GM21737 (cell line): ENCODE data around the gene EPHA6.

Experiments used
- ATAC-seq: cut with Tn5 transposase; IDR thresholded peaks from one replicate; pipeline ENCODE4 v1.9.1; 2021; ENCODE audit warnings: mild to moderate bottlenecking, moderate library complexity; ENCODE audit not compliant: unreplicated experiment

EPHA6 gene

DNA sequence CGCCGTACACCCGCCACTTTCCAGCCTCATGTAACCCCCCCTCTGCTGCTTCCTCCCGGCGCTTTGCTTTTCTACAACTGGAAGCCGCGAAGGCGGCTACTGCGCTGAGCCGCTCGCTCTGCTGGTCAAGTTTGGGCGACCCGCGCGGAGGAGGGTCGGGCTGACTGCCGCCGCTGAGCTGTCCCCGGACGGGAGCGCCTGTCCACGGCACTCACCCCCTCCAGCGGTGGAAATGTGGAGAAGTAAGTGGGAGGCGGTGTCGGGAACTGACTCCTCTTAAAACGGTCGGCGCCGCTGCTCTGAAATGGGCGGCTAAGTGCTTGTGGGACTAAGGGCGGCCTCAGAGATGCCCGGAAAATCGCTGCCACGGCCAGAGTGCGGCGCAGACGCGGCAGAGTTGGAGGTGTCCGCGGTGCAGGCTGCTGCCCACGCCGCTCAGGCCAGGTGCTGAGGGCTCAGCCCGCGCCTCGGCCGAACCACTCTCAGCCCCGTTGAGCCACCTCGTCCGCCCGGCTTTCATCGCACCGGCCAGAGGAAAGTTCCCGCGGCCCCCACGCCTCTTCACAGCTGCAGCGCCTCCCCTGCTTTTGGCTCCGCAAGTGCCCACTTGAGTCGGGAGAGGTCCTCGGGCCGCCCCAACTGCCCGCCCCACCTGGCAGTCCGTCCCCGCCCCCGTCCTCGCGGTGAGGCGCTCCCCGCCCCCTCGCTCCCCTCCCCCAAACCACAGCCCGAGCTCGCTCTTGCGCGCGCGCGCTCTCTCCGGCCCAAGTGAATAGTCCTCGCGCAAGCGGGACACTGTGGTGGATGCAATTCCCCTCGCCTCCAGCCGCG lies at the start of gene EPHA6:
EPHA6 (plus strand) TSS at position 775 of the 831 bp plus-strand sequence.
- peak; percentile 14 for ATAC-seq

DNA sequence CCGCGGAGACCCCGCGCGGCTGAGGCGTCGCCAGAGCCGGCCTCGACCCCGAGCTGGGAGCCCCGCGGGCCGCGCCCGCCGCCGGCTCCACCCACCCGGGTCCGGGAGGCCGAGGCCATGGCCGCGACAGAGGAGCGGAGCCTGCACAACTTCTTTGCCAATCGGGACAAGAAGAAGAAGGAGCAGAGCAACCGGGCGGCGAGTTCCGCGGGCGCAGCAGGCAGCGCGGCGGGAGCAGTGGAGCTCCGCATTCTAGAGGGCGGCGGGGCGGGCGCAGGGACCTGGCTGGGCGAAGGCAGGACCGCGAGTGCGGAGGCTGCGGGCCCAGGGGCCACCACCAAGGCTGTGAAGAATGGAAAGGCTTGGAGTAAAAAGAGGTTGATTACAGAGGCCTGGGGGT lies 37.6 kb upstream of the EPHA6 start:
- ATAC-seq, result no peak

GRCh38 chr3:96779810-96780209 lies 34.6 kb upstream of the EPHA6 start:
- no peak for ATAC-seq

DNA sequence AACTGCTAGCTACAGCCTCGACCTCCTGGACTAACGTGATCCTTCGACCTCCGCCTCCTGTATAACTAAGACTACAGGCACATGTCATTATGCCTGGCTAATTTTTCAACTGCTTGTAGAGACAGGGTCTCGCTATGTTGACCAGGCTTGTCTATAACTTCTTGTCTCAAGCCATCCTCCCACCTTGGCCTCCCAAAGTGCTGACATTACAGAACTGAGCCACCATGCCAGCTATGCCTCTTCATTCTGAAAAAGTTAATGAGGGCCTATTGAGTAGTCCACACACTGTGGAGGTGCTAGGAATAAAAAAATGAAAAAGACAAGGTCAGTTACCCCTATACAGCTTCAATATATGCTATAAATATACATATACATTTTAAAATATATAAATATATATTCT lies 18.3 kb upstream of the EPHA6 start:
- ATAC-seq, result no peak

DNA sequence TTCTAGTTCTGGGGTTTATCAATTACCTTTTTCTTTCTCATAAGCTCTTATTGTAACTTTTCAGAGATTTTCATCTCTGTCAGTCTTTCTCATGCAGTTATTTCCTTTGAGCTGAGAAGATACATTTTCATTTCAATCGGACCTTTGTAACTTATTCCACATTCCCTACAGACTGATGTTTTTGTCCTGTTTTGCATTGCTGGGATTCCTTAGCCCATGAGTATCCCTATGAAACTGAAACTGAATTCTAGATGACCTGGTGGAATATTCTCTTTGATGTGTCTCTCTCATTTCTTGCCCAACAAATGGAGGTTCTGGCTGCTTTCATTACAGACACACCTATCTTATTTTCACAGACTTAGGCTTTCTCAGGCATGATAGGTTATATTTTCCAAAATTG lies 10.5 kb upstream of the EPHA6 start:
- no peak for ATAC-seq

DNA sequence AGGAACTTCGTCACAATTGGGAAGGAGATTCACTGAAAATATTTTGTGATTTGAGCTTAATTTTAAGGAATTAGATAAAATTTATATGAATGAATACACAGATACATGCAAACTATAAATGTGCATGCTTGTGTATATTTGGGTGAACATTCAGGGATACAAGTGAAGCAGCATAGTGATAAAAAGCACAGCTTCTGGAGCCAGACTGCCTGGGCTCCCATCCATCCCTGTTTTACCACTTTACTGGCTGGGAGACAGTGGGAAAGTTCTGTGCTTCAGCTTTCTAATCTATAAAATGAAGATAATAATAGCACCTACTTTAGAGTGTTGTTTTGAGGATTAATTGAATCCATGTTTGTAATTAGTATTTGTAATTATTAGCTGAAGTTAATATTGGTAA lies 8.1 kb upstream of the EPHA6 start:
- no peak for ATAC-seq

GRCh38 chr3:96813134-96813819 lies 1.1 kb upstream of the EPHA6 start:
- peak; percentile 99 for ATAC-seq

- no peak for ATAC-seq
Measured at GRCh38 chr3:96814651-96815567, 515 bp downstream of the EPHA6 start.

DNA sequence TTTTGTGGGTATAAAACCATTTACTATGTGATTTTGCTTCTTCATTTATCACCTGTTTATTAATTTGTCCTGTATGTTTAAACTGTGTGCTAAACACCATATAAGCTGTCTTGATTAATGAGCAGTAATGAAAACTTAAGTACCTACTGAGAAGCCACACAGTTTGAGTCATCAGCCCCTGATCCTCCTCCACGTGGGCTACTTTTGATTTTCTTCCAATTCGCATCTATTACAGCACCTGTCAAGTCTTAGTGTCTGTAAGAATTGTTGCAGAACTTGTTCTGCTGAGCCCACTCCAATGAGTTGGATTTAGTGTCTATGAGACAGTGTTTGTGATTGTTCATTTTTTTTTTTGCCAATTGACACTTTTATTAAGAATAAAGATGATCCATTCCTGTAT lies 16.8 kb downstream of the EPHA6 start:
- ATAC-seq, result no peak

- ATAC-seq, result no peak
Measured at GRCh38 chr3:96833301-96833700, 18.9 kb downstream of the EPHA6 start.

DNA sequence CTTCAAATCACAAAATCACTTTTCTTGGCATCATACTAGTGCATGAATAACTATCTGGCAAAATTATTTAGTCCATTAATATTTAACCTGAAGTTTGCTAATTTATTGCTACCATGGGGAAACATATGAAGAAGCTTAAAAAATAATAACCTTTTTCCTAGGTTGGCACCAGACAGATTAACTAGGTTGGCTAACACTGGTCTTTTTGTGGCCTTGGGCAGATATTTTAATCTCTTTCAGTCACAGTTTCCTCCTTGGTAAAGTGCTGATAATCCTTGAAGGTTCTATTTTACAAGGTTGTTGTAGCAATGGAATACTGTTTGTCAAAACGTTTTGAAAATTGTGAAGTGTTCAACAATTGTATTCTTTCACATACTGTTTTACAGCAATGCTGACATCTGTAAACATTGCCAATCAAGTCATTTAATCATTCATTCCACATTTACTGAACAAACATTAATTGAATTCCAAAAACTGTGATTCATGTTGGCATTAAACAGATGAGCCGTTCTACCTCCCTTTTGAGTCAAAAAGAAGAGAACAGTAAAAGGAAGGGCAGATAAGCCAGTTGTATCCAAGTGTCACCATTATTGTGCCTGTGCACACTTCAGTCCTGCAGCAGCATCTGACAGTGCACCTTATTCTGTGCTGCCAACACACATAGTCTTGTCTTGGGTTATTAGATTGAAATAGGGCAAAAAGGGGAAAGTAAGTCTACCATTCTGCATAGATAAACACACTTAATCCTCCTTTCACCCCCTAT lies 21.9 kb downstream of the EPHA6 start:
- no peak for ATAC-seq

GRCh38 chr3:96843505-96844203 lies 29.3 kb downstream of the EPHA6 start:
- ATAC-seq, result no peak

- ATAC-seq, result no peak
Measured at GRCh38 chr3:96844204-96844514, 29.8 kb downstream of the EPHA6 start.

GRCh38 chr3:96852849-96853248 lies 38.5 kb downstream of the EPHA6 start:
- no peak for ATAC-seq

DNA sequence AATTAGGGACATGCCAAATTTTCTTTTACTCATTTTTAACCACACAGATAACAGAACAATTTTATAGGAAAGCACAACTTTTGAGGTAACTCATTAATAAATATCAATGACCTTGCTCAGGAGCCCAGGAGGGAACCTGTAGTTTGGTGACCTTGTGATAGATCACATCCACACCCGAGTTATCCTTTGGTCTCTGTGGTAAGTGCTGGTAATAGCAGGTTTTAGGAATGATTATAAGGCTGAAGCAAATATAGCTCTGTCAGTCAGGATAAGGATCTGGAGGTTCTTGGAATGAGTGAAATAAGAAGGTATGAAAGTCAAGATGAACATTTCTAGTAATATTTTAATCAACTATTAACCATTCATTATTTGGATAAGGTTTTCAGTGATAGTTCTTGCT lies 46.5 kb downstream of the EPHA6 start:
- no peak for ATAC-seq

DNA sequence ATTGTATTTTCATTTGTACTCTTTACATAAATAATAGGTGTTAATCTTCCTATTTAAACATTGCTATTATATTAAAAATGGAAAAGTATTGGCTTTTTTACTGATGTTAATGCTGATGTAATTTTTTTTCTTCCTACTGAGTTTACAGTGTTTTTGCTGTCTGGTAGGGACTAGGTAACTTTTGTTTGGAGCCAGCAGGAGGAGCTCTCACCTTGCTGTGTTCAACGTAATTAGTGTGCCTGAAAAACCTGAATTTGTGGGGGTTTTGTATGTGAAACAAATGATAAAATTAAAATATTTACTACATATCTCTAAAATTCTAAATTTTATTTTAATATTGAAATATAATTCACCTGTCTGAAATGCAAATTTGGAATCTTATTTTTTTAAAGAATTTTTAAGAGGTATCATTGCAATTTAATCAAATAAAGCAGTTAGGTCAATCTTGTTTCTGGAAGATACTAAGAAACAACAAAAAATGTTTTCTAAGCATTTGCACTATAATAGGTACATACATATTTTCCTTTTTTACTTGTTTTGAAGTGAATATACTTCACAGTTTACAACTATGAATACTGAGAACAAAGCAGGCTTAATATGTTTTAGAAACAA lies 48.8 kb downstream of the EPHA6 start:
- peak; percentile 71 for ATAC-seq

DNA sequence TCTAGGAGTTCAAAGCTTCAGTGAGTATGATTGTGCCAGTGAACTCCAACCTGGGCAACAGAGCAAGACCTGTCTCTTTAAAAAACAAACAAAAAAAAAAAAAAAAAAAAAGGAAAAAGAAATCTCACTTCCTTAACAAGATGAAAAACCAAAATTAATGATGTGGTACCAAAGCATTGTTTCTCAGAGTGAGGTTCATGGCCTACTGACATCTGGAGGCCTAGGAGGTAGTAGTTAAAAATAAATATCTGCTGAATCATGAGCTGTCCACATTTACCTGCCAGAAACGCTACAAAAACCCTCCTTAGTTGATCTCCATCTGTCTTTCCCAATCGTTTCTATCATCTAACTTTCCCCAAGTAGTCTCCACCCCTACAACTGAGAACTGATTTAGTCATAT lies 51.2 kb downstream of the EPHA6 start:
- ATAC-seq, result no peak

- ATAC-seq, result no peak
Measured at GRCh38 chr3:96869316-96869715, 54.9 kb downstream of the EPHA6 start.

DNA sequence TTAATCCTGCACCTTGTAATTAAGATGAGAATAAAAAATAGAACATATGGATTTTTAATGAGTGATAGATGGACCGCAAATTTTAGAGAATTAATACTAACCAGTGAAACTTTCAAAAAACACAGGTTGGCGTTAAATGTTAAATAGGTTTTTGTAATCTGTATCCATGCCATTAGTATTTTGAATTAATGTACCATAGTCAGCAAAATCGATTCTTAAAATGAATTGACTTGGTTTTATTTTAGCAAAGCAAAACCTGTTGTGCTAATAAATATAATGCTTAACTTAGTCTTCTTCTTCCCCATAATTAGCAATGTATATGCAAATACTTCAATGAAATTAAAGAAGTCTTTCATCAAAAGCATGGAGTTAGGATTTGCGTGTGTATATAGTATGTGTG lies 63.1 kb downstream of the EPHA6 start:
- no peak for ATAC-seq

DNA sequence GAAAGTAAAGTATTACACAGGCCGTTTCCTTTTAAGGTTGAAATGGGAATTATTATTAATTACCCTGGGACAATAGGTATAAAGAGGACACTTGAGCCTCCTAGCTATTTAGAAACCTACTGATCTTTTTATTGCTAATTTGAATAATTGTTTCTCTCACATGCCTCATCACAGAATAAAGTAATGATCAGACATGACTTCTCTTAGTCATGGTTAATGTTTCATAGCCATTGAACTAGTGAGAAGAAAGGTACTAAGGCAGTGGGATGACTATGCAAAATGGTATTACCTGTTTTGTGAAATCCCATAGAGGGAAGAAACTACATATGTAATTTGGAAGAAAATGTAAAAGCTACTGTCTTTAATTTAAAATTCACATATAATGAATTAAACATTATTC lies 85.6 kb downstream of the EPHA6 start:
- no peak for ATAC-seq
